ENCODE measurements around the gene HYOU1.

Gene HYOU1

GRCh38 chr11:119030329-119031047 lies 26.5 kb downstream of the HYOU1 start, which contains the start of gene SLC37A4:
TSS of gene SLC37A4 (minus strand) at chr11:119030877.
- no peak for TF ChIP-seq Cebpa-rat (IDR thresholded peaks at IDR 0.05)
- peak within 1 kb of the TSS; percentile 21 to 73 (median 59); a peak in 20 of 22 replicates for H3K27ac ChIP-seq
- peak within 1 kb of the TSS; percentile 69 to 82 (median 80) for H3K9ac ChIP-seq
- no peaks in the 10 kb centered on the region for H3K9me3 ChIP-seq (replicated peaks in 1 of 11)
- H3K4me2 ChIP-seq = peak within 1 kb of the TSS; percentile 87 to 99 (median 96)
- H3K4me3 ChIP-seq = peak within 1 kb of the TSS; percentile 67 to 87 (median 79)
- no peaks in the 10 kb centered on the region for H3K27me3 ChIP-seq
- peaks cover 0 to 21% (median 0%) of the 10 kb centered on the region in 11 experiments; a peak in 3 of 22 replicates for H4K20me1 ChIP-seq
- H3K4me1 ChIP-seq = peaks cover 18 to 39% (median 34%) of the 10 kb centered on the region in 10 experiments
- H3K36me3 ChIP-seq = peaks cover 13 to 36% (median 26%) of the 10 kb centered on the region in 11 experiments

- TF ChIP-seq Cebpa-rat (IDR thresholded peaks at IDR 0.05) = no peak
- Histone ChIP-seq H3K4me1 (peaks cover 18 to 39% (median 34%) of the 10 kb centered on the region in 10 experiments), H3K4me3 (peak overlapping the region; percentile 67 to 87 (median 79)), H3K4me2 (peak overlapping the region; percentile 87 to 99 (median 96)), H3K36me3 (peaks cover 19 to 41% (median 32%) of the 10 kb centered on the region in 11 experiments), H4K20me1 (peaks cover 0 to 26% (median 0%) of the 10 kb centered on the region in 11 experiments; a peak in 3 of 22 replicates), H3K9me3 (replicated peaks in 1 of 11) (no peaks in the 10 kb centered on the region), H3K9ac (peak overlapping the region; percentile 69 to 82 (median 80)), H3K27ac (peak overlapping the region; percentile 21 to 73 (median 59); a peak in 20 of 22 replicates), H3K27me3 (no peaks in the 10 kb centered on the region)
These were observed 27.0 kb downstream of the HYOU1 start for GRCh38 chr11:119030029-119030328.

GRCh38 chr11:119029340-119030028 lies 27.5 kb downstream of the HYOU1 start:
- H3K27ac ChIP-seq = peak overlapping the region in 10 of 11 experiments; percentile 13 to 73 (median 56); a peak in 11 of 22 replicates
- H3K4me2 ChIP-seq = peak overlapping the region; percentile 87 to 99 (median 96)
- peaks cover 0 to 31% (median 3%) of the 10 kb centered on the region in 11 experiments; a peak in 7 of 22 replicates for H4K20me1 ChIP-seq
- H3K4me3 ChIP-seq = peak overlapping the region; percentile 67 to 87 (median 79)
- H3K27me3 ChIP-seq = no peaks in the 10 kb centered on the region
- peaks cover 22 to 42% (median 37%) of the 10 kb centered on the region in 10 experiments for H3K4me1 ChIP-seq
- H3K9me3 ChIP-seq (replicated peaks in 1 of 11) = no peaks in the 10 kb centered on the region
- H3K9ac ChIP-seq = peak overlapping the region; percentile 69 to 82 (median 80); a peak in 21 of 22 replicates
- H3K36me3 ChIP-seq = peaks cover 23 to 46% (median 36%) of the 10 kb centered on the region in 11 experiments
- no peak for TF ChIP-seq Cebpa-rat (IDR thresholded peaks at IDR 0.05)

DNA sequence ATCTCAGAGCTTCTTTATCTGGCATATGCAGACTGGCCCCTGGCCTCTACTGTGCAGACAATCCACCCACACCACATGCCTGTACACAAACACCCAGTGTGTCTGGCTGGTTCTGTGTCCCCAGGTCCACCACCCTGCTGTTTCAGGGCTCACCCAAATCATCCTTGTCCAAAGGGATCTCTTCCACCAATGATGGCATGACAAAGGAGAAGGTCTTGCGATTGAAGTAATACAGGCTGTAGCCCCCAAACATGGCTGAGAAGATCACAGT lies 28.0 kb downstream of the HYOU1 start:
- no peaks in the 10 kb centered on the region for H3K27me3 ChIP-seq
- H3K4me2 ChIP-seq = peak overlapping the region; percentile 87 to 99 (median 96); a peak in 21 of 22 replicates
- H3K9me3 ChIP-seq (replicated peaks in 1 of 11) = no peaks in the 10 kb centered on the region
- peaks cover 0 to 34% (median 7%) of the 10 kb centered on the region in 11 experiments; a peak in 10 of 22 replicates for H4K20me1 ChIP-seq
- no peak for TF ChIP-seq Cebpa-rat (IDR thresholded peaks at IDR 0.05)
- H3K4me3 ChIP-seq = peak overlapping the region in 3 of 10 experiments; percentile 77 to 84 (median 80); a peak in 5 of 20 replicates
- H3K9ac ChIP-seq = peak overlapping the region; percentile 69 to 82 (median 80); a peak in 17 of 22 replicates
- peaks cover 28 to 51% (median 41%) of the 10 kb centered on the region in 11 experiments for H3K36me3 ChIP-seq
- peak overlapping the region in 4 of 11 experiments; percentile 13 to 60 (median 39); a peak in 4 of 22 replicates for H3K27ac ChIP-seq
- H3K4me1 ChIP-seq = peaks cover 26 to 45% (median 39%) of the 10 kb centered on the region in 10 experiments

GRCh38 chr11:119028346-119029068 lies 28.5 kb downstream of the HYOU1 start:
- Histone ChIP-seq H3K27me3 (no peaks in the 10 kb centered on the region), H3K4me1 (peaks cover 26 to 50% (median 36%) of the 10 kb centered on the region in 10 experiments), H4K20me1 (peaks cover 0 to 34% (median 9%) of the 10 kb centered on the region in 11 experiments; a peak in 10 of 22 replicates), H3K9me3 (replicated peaks in 1 of 11) (no peaks in the 10 kb centered on the region), H3K4me3 (peak overlapping the region in 3 of 10 experiments; percentile 77 to 84 (median 80); a peak in 3 of 20 replicates), H3K36me3 (peaks cover 33 to 56% (median 46%) of the 10 kb centered on the region in 11 experiments), H3K9ac (peak overlapping the region in 6 of 11 experiments; percentile 75 to 82 (median 80); a peak in 10 of 22 replicates), H3K27ac (peak overlapping the region in 4 of 11 experiments; percentile 13 to 60 (median 39); a peak in 4 of 22 replicates), H3K4me2 (peak overlapping the region; percentile 87 to 99 (median 96); a peak in 20 of 22 replicates)
- no peak for TF ChIP-seq Cebpa-rat (IDR thresholded peaks at IDR 0.05)

GRCh38 chr11:119027561-119028345 lies 29.3 kb downstream of the HYOU1 start:
- no peak for TF ChIP-seq Cebpa-rat (IDR thresholded peaks at IDR 0.05)
- H3K27ac ChIP-seq = no peak overlapping the region
- no peaks in the 10 kb centered on the region for H3K9me3 ChIP-seq (replicated peaks in 1 of 11)
- H3K4me1 ChIP-seq = peaks cover 26 to 57% (median 34%) of the 10 kb centered on the region in 10 experiments
- peaks cover 41 to 63% (median 54%) of the 10 kb centered on the region in 11 experiments for H3K36me3 ChIP-seq
- peak overlapping the region in 3 of 11 experiments; percentile 99; a peak in 6 of 22 replicates for H3K4me2 ChIP-seq
- 0 out of 20 replicates have a peak overlapping the region, but pooled peaks of 1 of the 10 experiments have one; percentile 84 for H3K4me3 ChIP-seq
- H3K9ac ChIP-seq = peak overlapping the region in 3 of 11 experiments; percentile 11 to 82 (median 80); a peak in 2 of 22 replicates
- no peaks in the 10 kb centered on the region for H3K27me3 ChIP-seq
- H4K20me1 ChIP-seq = peaks cover 0 to 40% (median 11%) of the 10 kb centered on the region in 11 experiments; a peak in 11 of 22 replicates

GRCh38 chr11:119026970-119027369 lies 30.0 kb downstream of the HYOU1 start:
- peaks cover 49 to 71% (median 62%) of the 10 kb centered on the region in 11 experiments for H3K36me3 ChIP-seq

More at GRCh38 chr11:119026970-119027369, 30.0 kb downstream of the HYOU1 start:
- Histone ChIP-seq H3K9ac (peak overlapping the region in 2 of 11 experiments; percentile 11 to 82; a peak in 1 of 22 replicates), H3K27me3 (no peaks in the 10 kb centered on the region), H3K4me2 (peak overlapping the region in 2 of 11 experiments; percentile 99; a peak in 4 of 22 replicates), H3K27ac (no peak overlapping the region), H3K4me3 (no peak overlapping the region), H3K4me1 (peaks cover 26 to 58% (median 35%) of the 10 kb centered on the region in 10 experiments), H4K20me1 (peaks cover 0 to 40% (median 12%) of the 10 kb centered on the region in 11 experiments; a peak in 13 of 22 replicates), H3K9me3 (replicated peaks in 1 of 11) (no peaks in the 10 kb centered on the region)
- no peak for TF ChIP-seq Cebpa-rat (IDR thresholded peaks at IDR 0.05)

All from BLaER1 treated with 17β-estradiol and CSF1 and Interleukin-3, amounts not matched to agents 10 nM and 100 nM (cell line).